ENCODE measurements around the gene PLEKHA7.

PLEKHA7 gene

GRCh38 chr11:16785520-16786128, 228.6 kb downstream of the PLEKHA7 start:
- peak; percentile 33 for DNase-seq

- DNase-seq = no peak
Observed at GRCh38 chr11:16784666-16785065, 229.5 kb downstream of the PLEKHA7 start.

- no peak for DNase-seq
Observed at GRCh38 chr11:16784097-16784496, 230.1 kb downstream of the PLEKHA7 start.

- DNase-seq = no peak
Observed at GRCh38 chr11:16783321-16783801, 230.9 kb downstream of the PLEKHA7 start.

- no peak for DNase-seq
Observed at GRCh38 chr11:16781936-16782919, 232.0 kb downstream of the PLEKHA7 start.

- no peak for DNase-seq
Observed at GRCh38 chr11:16780698-16781550, 233.3 kb downstream of the PLEKHA7 start.

- DNase-seq = no peak
Observed at GRCh38 chr11:16780146-16780545, 234.1 kb downstream of the PLEKHA7 start.

- DNase-seq = no peak
Observed at GRCh38 chr11:16779436-16779835, 234.8 kb downstream of the PLEKHA7 start.

- DNase-seq = no peak
Observed at GRCh38 chr11:16778876-16779275, 235.3 kb downstream of the PLEKHA7 start.

GRCh38 chr11:16778286-16778685, 235.9 kb downstream of the PLEKHA7 start:
- DNase-seq = no peak

- DNase-seq = no peak
Observed at GRCh38 chr11:16777613-16777975, 236.6 kb downstream of the PLEKHA7 start.

- no peak for DNase-seq
Observed at GRCh38 chr11:16776711-16777612, 237.3 kb downstream of the PLEKHA7 start.

GRCh38 chr11:16775614-16776283, 238.5 kb downstream of the PLEKHA7 start:
- no peak for DNase-seq

GRCh38 chr11:16774936-16775613, 239.1 kb downstream of the PLEKHA7 start:
- no peak for DNase-seq

- DNase-seq = no peak
Observed at GRCh38 chr11:16773981-16774935, 240.0 kb downstream of the PLEKHA7 start.

GRCh38 chr11:16772141-16772512, 242.1 kb downstream of the PLEKHA7 start:
- DNase-seq = no peak

- no peak for DNase-seq
Observed at GRCh38 chr11:16771350-16772140, 242.7 kb downstream of the PLEKHA7 start.

- DNase-seq = no peak
Observed at GRCh38 chr11:16770016-16770415, 244.2 kb downstream of the PLEKHA7 start.

GRCh38 chr11:16769386-16769785, 244.8 kb downstream of the PLEKHA7 start:
- no peak for DNase-seq

Measured in NCI-H748 treated with DMSO at 0.1 percent for 48 hours (cell line).